IMR-90 (cell line): ENCODE data around the gene CES1. TPM values are rescaled to one million over a fixed set of nuclear protein-coding genes. Genes with fewer than 3 reads are reported as not detected.

Experiments
- ATAC-seq: fragments of 200-7000 bp; cut with Tn5 transposase; 2 replicates; pipeline ENCODE4 v1.9.1; 2020; ENCODE audit warnings: low read depth, mild to moderate bottlenecking, moderate library complexity
- BruUV-seq: library from RNA; stranded (reverse); fragments of 400-500 nt; replicated peaks from 2 replicates; lab custom pipeline; 2021; lab: Mats Ljungman, UMichigan
- CTCF ChIA-PET: fragments of 300-600 bp; formaldehyde crosslinking; extraction: SDS; loops from one replicate; lab custom pipeline; 2021; ENCODE audit warnings: antibody characterized with exemption; lab: Yijun Ruan, JAX
- POLR2A ChIA-PET: fragments of 300-600 bp; sonication (Branson Sonifier 250); formaldehyde crosslinking; loops from one replicate; lab custom pipeline; 2022; ENCODE audit warnings: antibody characterized with exemption; ENCODE audit not compliant: unreplicated experiment; lab: Charles Lee
- DNase-seq: peaks from one replicate; pipeline ENCODE4 v3.0.0; 2013
- H2AFZ ChIP-seq: replicated peaks from 2 replicates; pipeline ENCODE3; 2013; ENCODE audit warnings: low read length, mild to moderate bottlenecking; ENCODE audit not compliant: poor library complexity
- H2AK5ac ChIP-seq: 2 replicates; pipeline ENCODE4 v1.6.1; 2013; ENCODE audit warnings: low read depth, low read length, inconsistent platforms
- H2AK9ac ChIP-seq: replicated peaks from 2 replicates; pipeline ENCODE3; 2013; ENCODE audit warnings: mild to moderate bottlenecking, low read depth, low read length, moderate library complexity; ENCODE audit not compliant: poor library complexity
- H2BK120ac ChIP-seq: 2 replicates; pipeline ENCODE4 v1.6.1; 2013; ENCODE audit warnings: low read depth, low read length, inconsistent platforms
- H2BK15ac ChIP-seq: 3 replicates; pipeline ENCODE4 v1.6.1; 2013; ENCODE audit warnings: low read depth, low read length, inconsistent platforms
- H2BK20ac ChIP-seq: 2 replicates; pipeline ENCODE4 v1.6.1; 2013; ENCODE audit warnings: low read depth, mild to moderate bottlenecking, inconsistent platforms, low read length, moderate library complexity
- H2BK5ac ChIP-seq: 2 replicates; pipeline ENCODE4 v1.6.1; 2013; ENCODE audit warnings: mild to moderate bottlenecking, low read depth, low read length, inconsistent platforms; ENCODE audit not compliant: poor library complexity, severe bottlenecking
- H3K14ac ChIP-seq: replicated peaks from 2 replicates; pipeline ENCODE4 v1.6.1; 2013; ENCODE audit warnings: low read depth, low read length, inconsistent platforms
- H3K18ac ChIP-seq: 2 replicates; pipeline ENCODE4 v1.6.1; 2013; ENCODE audit warnings: low read depth, low read length, control low read depth
- H3K23ac ChIP-seq: 2 replicates; pipeline ENCODE4 v1.6.1; 2013; ENCODE audit warnings: low read depth, low read length, inconsistent platforms
- H3K27ac ChIP-seq: 2 replicates; pipeline ENCODE4 v1.5.1; 2013; ENCODE audit warnings: mild to moderate bottlenecking, control low read depth, low read length; ENCODE audit not compliant: insufficient read depth
- H3K27me3 ChIP-seq: 2 replicates; pipeline ENCODE4 v1.6.1; 2013; ENCODE audit warnings: low read length; ENCODE audit not compliant: control insufficient read depth, insufficient read depth
- H3K36me3 ChIP-seq: 2 replicates; pipeline ENCODE4 v1.6.1; 2013; ENCODE audit warnings: low read length, mixed read lengths; ENCODE audit not compliant: control insufficient read depth, insufficient read depth
- H3K4ac ChIP-seq: 2 replicates; pipeline ENCODE4 v1.6.1; 2013; ENCODE audit warnings: low read depth, low read length, inconsistent platforms
- H3K4me1 ChIP-seq: 2 replicates; pipeline ENCODE4 v1.6.1; 2013; ENCODE audit warnings: low read length, mixed read lengths; ENCODE audit not compliant: control insufficient read depth, insufficient read depth
- H3K4me2 ChIP-seq: 2 replicates; pipeline ENCODE4 v1.6.1; 2013; ENCODE audit warnings: low read depth, mild to moderate bottlenecking, control low read depth, low read length, moderate library complexity
- H3K4me3 ChIP-seq: 2 replicates; pipeline ENCODE4 v1.5.1; 2013; ENCODE audit warnings: low read depth, mild to moderate bottlenecking, control low read depth, low read length, moderate library complexity; ENCODE audit not compliant: insufficient read depth
- H3K56ac ChIP-seq: 2 replicates; pipeline ENCODE4 v1.6.1; 2013; ENCODE audit warnings: low read length, inconsistent platforms; ENCODE audit not compliant: insufficient read depth; ENCODE audit errors: extremely low read depth
- H3K79me1 ChIP-seq, 2 experiments: 2 replicates each; pipeline ENCODE4 v1.6.1; 2013; ENCODE audit warnings: low read length in 2 of 2, inconsistent platforms in 1 of 2, low read depth in 1 of 2
- H3K9ac ChIP-seq: 2 replicates; pipeline ENCODE4 v1.6.1; 2013; ENCODE audit warnings: low read depth, low read length, control low read depth
- H3K9me1 ChIP-seq: 2 replicates; pipeline ENCODE4 v1.6.1; 2013; ENCODE audit warnings: low read length, inconsistent platforms; ENCODE audit not compliant: insufficient read depth
- H3K9me3 ChIP-seq: 2 replicates; pipeline ENCODE4 v1.6.1; 2013; ENCODE audit warnings: low read length; ENCODE audit not compliant: control insufficient read depth, insufficient read depth
- H4K20me1 ChIP-seq: 2 replicates; pipeline ENCODE4 v1.6.1; 2013; ENCODE audit warnings: low read length, inconsistent platforms; ENCODE audit not compliant: insufficient read depth
- H4K5ac ChIP-seq: 2 replicates; pipeline ENCODE4 v1.6.1; 2013; ENCODE audit warnings: mild to moderate bottlenecking, low read depth, low read length, control low read depth
- H4K8ac ChIP-seq, 2 experiments: 2 replicates each; pipeline ENCODE4 v1.6.1; 2013; ENCODE audit warnings: low read depth in 2 of 2, low read length in 2 of 2, control low read depth in 1 of 2, inconsistent platforms in 1 of 2
- H4K91ac ChIP-seq: 2 replicates; pipeline ENCODE4 v1.6.1; 2013; ENCODE audit warnings: low read depth, low read length, inconsistent platforms; ENCODE audit not compliant: insufficient read depth
- CEBPB ChIP-seq: IDR thresholded peaks from 2 replicates; pipeline ENCODE4 v1.6.1; 2012; ENCODE audit warnings: low read depth, low read length, improper control_type of control experiment
- CHD1 ChIP-seq: IDR thresholded peaks from 2 replicates; pipeline ENCODE4 v1.6.1; 2012; ENCODE audit warnings: low read depth, low read length, improper control_type of control experiment
- MAFK ChIP-seq: IDR thresholded peaks from 2 replicates; pipeline ENCODE4 v1.6.1; 2012; ENCODE audit warnings: low read depth, low read length, improper control_type of control experiment
- RCOR1 ChIP-seq: IDR thresholded peaks from 2 replicates; pipeline ENCODE4 v1.6.1; 2012; ENCODE audit warnings: mild to moderate bottlenecking, low read length, improper control_type of control experiment; ENCODE audit not compliant: insufficient replicate concordance
- WGBS, 2 experiments: methylation state at CpG; one replicate each; pipeline versions ENCODE4 v1.1.5 to v1.1.7; 2013; ENCODE audit warnings: missing lambda C conversion rate in 2 of 2; ENCODE audit not compliant: insufficient read length in 1 of 2; ENCODE audit errors: extremely low coverage in 2 of 2; 5-methylcytosine and 5-hydroxymethylcytosine counted together
- dilution Hi-C: fragments of 300-500 bp; cut with HindIII; formaldehyde crosslinking; loops from one replicate; pipeline ENCODE4 v1.14.3; 2018; ENCODE audit warnings: low sequenced_read_pairs; ENCODE audit not compliant: unreplicated experiment
- in situ Hi-C: fragments of 300-500 bp; cut with MboI; formaldehyde crosslinking; loops from 3 replicates; pipeline ENCODE4 v1.14.3; 2019; ENCODE audit warnings: low sequenced_read_pairs, inconsistent platforms, mixed read lengths
- intact Hi-C: fragments of 100-400 bp; cut with micrococcal nuclease; formaldehyde crosslinking; loops from 2 replicates; pipeline ENCODE4 v1.10.0; 2022
- polyA plus RNA-seq, 3 experiments: library from polyadenylated mRNA; depleted of rRNA; stranded (reverse); fragments of >200 nt; gene quantifications; 2 replicates each; pipeline ENCODE4 v1.2.3, GENCODE V29; 2012; ENCODE audit warnings: low replicate concordance in 1 of 3
- total RNA-seq: library from RNA; depleted of rRNA; stranded (reverse); fragments of >200 nt; gene quantifications from 2 replicates; pipeline ENCODE4 v1.2.3, GENCODE V29; 2012

The CES1 gene
- total and polyA plus RNA-seq, 2 of the 4 experiments (the other 2 are of a cell fraction): 0.03 TPM; not detected in 1

- Histone ChIP-seq H3K9ac (no peak overlapping the region), H3K36me3 (no peaks in the 10 kb centered on the region), H3K56ac (no peak overlapping the region), H3K27me3 (no peaks in the 10 kb centered on the region), H2BK5ac (no peak overlapping the region), H3K9me1 (no peaks in the 10 kb centered on the region), H3K4me1 (no peaks in the 10 kb centered on the region), H4K8ac (no peak overlapping the region), H2AFZ (no peak overlapping the region), H2BK15ac (no peak overlapping the region), H3K9me3 (no peaks in the 10 kb centered on the region), H3K79me1 (no peaks in the 10 kb centered on the region), H2AK9ac (no peak overlapping the region), H2BK20ac (no peak overlapping the region), H3K4ac (no peak overlapping the region), H3K14ac (no peak overlapping the region), H4K91ac (no peak overlapping the region), H3K27ac (no peak overlapping the region), H3K18ac (no peak overlapping the region), H3K4me3 (no peak overlapping the region), H3K23ac (no peak overlapping the region), H2AK5ac (no peak overlapping the region), H2BK120ac (no peak overlapping the region), H4K5ac (no peak overlapping the region), H4K20me1 (no peaks in the 10 kb centered on the region), H3K4me2 (no peak overlapping the region)
- 58% methylated on average over 3 of the region's 13 CpGs; no CpG with 5 or more reads in 1 of the 2 experiments for WGBS, 2 experiments
- TF ChIP-seq RCOR1 (no peak), MAFK (no peak), CEBPB (no peak), CHD1 (no peak)
- ATAC-seq: no peak
- in situ Hi-C loops (loop anchor here (10.0 kb wide), 2 partner anchors 305 to 385 kb away; no protein-coding TSS in a partner anchor), intact Hi-C loops (no loop called here), dilution Hi-C loops (no loop called here)
- ChIA-PET POLR2A (no interaction called here), CTCF (no interaction called here)
- BruUV-seq: no TSS peak
- no peak for DNase-seq
Observed at GRCh38 chr16:55849536-55849935, 16.6 kb upstream of the CES1 start.
